Astrocyte (in vitro differentiated cells and primary cell): ENCODE results near the gene PCNX4. TPM values are rescaled to one million over a fixed set of nuclear protein-coding genes. Genes with fewer than 3 reads are reported as not detected.

Experiments used
- DNase-seq: peaks from one replicate; pipeline ENCODE4 v3.0.0-alpha.2; 2010; ENCODE audit warnings: low read depth
- FAIRE-seq: peaks from 2 replicates; lab custom pipeline; 2011; peaks lifted over from hg19 to GRCh38; lab: Jason Lieb, UNC
- H2AFZ ChIP-seq: 2 replicates; pipeline ENCODE4 v1.6.0; 2012; ENCODE audit warnings: low read depth, low read length, inconsistent platforms
- H3K27ac ChIP-seq: 2 replicates; pipeline ENCODE4 v1.5.1; 2011; ENCODE audit warnings: low read depth, low read length, inconsistent platforms
- H3K27me3 ChIP-seq: 2 replicates; pipeline ENCODE4 v1.6.0; 2011; ENCODE audit warnings: low read length, inconsistent platforms; ENCODE audit not compliant: insufficient read depth
- H3K36me3 ChIP-seq: 2 replicates; pipeline ENCODE4 v1.5.1; 2011; ENCODE audit warnings: low read length, inconsistent platforms; ENCODE audit not compliant: insufficient read depth
- H3K4me1 ChIP-seq: 2 replicates; pipeline ENCODE4 v1.5.1; 2011; ENCODE audit warnings: low read length, inconsistent platforms; ENCODE audit not compliant: insufficient read depth
- H3K4me2 ChIP-seq: 2 replicates; pipeline ENCODE4 v1.6.0; 2012; ENCODE audit warnings: low read length, inconsistent platforms
- H3K4me3 ChIP-seq: 2 replicates; pipeline ENCODE4 v1.5.1; 2011; ENCODE audit warnings: low read depth, mild to moderate bottlenecking, low read length, inconsistent platforms; ENCODE audit not compliant: insufficient read depth
- H3K79me2 ChIP-seq: 2 replicates; pipeline ENCODE4 v1.6.0; 2012; ENCODE audit warnings: mild to moderate bottlenecking, low read length, inconsistent platforms; ENCODE audit not compliant: insufficient read depth
- H3K9ac ChIP-seq: 2 replicates; pipeline ENCODE4 v1.6.0; 2012; ENCODE audit warnings: mild to moderate bottlenecking, low read length, inconsistent platforms
- H3K9me3 ChIP-seq: 2 replicates; pipeline ENCODE4 v1.5.1; 2012; ENCODE audit warnings: low read depth, mild to moderate bottlenecking, low read length, inconsistent platforms; ENCODE audit not compliant: insufficient read depth
- H4K20me1 ChIP-seq: 2 replicates; pipeline ENCODE4 v1.6.0; 2012; ENCODE audit warnings: low read length, inconsistent platforms; ENCODE audit not compliant: insufficient read depth
- H3K27ac Mint-ChIP-seq: one replicate; pipeline ENCODE4 v1.8.0; 2021; ENCODE audit warnings: mild to moderate bottlenecking, mixed read lengths; ENCODE audit not compliant: unreplicated experiment
- H3K27me3 Mint-ChIP-seq: one replicate; pipeline ENCODE4 v1.8.0; 2021; ENCODE audit warnings: low read depth, mixed read lengths; ENCODE audit not compliant: unreplicated experiment
- H3K36me3 Mint-ChIP-seq: one replicate; pipeline ENCODE4 v1.8.0; 2021; ENCODE audit warnings: low read depth, mixed read lengths; ENCODE audit not compliant: unreplicated experiment
- H3K4me1 Mint-ChIP-seq: one replicate; pipeline ENCODE4 v1.8.0; 2021; ENCODE audit warnings: low read depth, mixed read lengths; ENCODE audit not compliant: unreplicated experiment
- H3K4me3 Mint-ChIP-seq: one replicate; pipeline ENCODE4 v1.8.0; 2021; ENCODE audit warnings: mild to moderate bottlenecking, moderate library complexity, mixed read lengths; ENCODE audit not compliant: unreplicated experiment
- H3K9me3 Mint-ChIP-seq: one replicate; pipeline ENCODE4 v1.8.0; 2021; ENCODE audit warnings: mild to moderate bottlenecking, mixed read lengths; ENCODE audit not compliant: unreplicated experiment
- CTCF ChIP-seq: IDR thresholded peaks from 2 replicates; pipeline ENCODE4 v1.5.1; 2011; ENCODE audit warnings: low read depth, mild to moderate bottlenecking, inconsistent platforms, low read length, moderate library complexity; ENCODE audit not compliant: insufficient read depth
- EZH2 ChIP-seq: IDR thresholded peaks from 2 replicates; pipeline ENCODE4 v1.6.1; 2012; ENCODE audit warnings: mild to moderate bottlenecking, low read length, inconsistent platforms; ENCODE audit not compliant: insufficient read depth
- total RNA-seq: library from RNA; stranded (reverse); gene quantifications from 2 replicates; pipeline ENCODE4 v1.2.1, GENCODE V29; 2021

PCNX4 gene
- total RNA-seq, 1 donor from 2014 or later: 71.3 TPM

- no peak for DNase-seq
- no peak overlapping the region for H3K4me3 Mint-ChIP-seq
- peaks cover 2% of the 10 kb centered on the region for H3K4me1 Mint-ChIP-seq
- Histone ChIP-seq H3K9ac (no peak overlapping the region), H4K20me1 (peaks cover 10% of the 10 kb centered on the region), H3K36me3 (peaks cover 38% of the 10 kb centered on the region), H3K79me2 (peaks cover 47% of the 10 kb centered on the region), H2AFZ (no peak overlapping the region), H3K9me3 (no peaks in the 10 kb centered on the region), H3K27me3 (no peaks in the 10 kb centered on the region), H3K4me3 (no peak overlapping the region), H3K27ac (no peak overlapping the region), H3K4me1 (no peaks in the 10 kb centered on the region), H3K4me2 (no peak overlapping the region)
- TF ChIP-seq CTCF (no peak), EZH2 (no peak)
- H3K27me3 Mint-ChIP-seq: no peaks in the 10 kb centered on the region
- no peak overlapping the region for H3K27ac Mint-ChIP-seq
- peak; percentile 13 for FAIRE-seq
- H3K9me3 Mint-ChIP-seq: no peaks in the 10 kb centered on the region
- H3K36me3 Mint-ChIP-seq: peaks cover 8% of the 10 kb centered on the region
These were observed 24.5 kb downstream of the PCNX4 start for GRCh38 chr14:60116181-60116580.

GRCh38 chr14:60125918-60126317 is 34.2 kb downstream of the PCNX4 start:
- H3K36me3 ChIP-seq: peaks cover 44% of the 10 kb centered on the region
- no peaks in the 10 kb centered on the region for H3K27me3 ChIP-seq
- no peak overlapping the region for H3K9ac ChIP-seq
- Mint-ChIP-seq H3K27me3 (no peaks in the 10 kb centered on the region), H3K4me1 (no peaks in the 10 kb centered on the region), H3K36me3 (peaks cover 19% of the 10 kb centered on the region), H3K27ac (no peak overlapping the region), H3K9me3 (no peaks in the 10 kb centered on the region), H3K4me3 (no peak overlapping the region)
- H4K20me1 ChIP-seq: peaks cover 3% of the 10 kb centered on the region
- H2AFZ ChIP-seq: no peak overlapping the region
- DNase-seq (peak; percentile 34), FAIRE-seq (peak; percentile 39)
- TF ChIP-seq EZH2 (no peak), CTCF (no peak)
- H3K79me2 ChIP-seq: no peaks in the 10 kb centered on the region
- no peaks in the 10 kb centered on the region for H3K9me3 ChIP-seq
- H3K27ac ChIP-seq: no peak overlapping the region
- H3K4me2 ChIP-seq: no peak overlapping the region
- no peak overlapping the region for H3K4me3 ChIP-seq
- no peaks in the 10 kb centered on the region for H3K4me1 ChIP-seq

- Histone ChIP-seq H3K9me3 (no peaks in the 10 kb centered on the region), H3K4me2 (no peak overlapping the region), H3K27me3 (no peaks in the 10 kb centered on the region), H3K9ac (no peak overlapping the region), H3K79me2 (no peaks in the 10 kb centered on the region), H3K36me3 (peaks cover 6% of the 10 kb centered on the region), H3K4me3 (no peak overlapping the region), H3K27ac (no peak overlapping the region), H4K20me1 (no peaks in the 10 kb centered on the region), H3K4me1 (no peaks in the 10 kb centered on the region), H2AFZ (no peak overlapping the region)
- no peak for FAIRE-seq
- Mint-ChIP-seq H3K27ac (no peak overlapping the region), H3K36me3 (peaks cover 8% of the 10 kb centered on the region), H3K27me3 (no peaks in the 10 kb centered on the region), H3K9me3 (no peaks in the 10 kb centered on the region), H3K4me3 (no peak overlapping the region), H3K4me1 (peaks cover 1% of the 10 kb centered on the region)
- TF ChIP-seq CTCF: no peak
- no peak for TF ChIP-seq EZH2
- DNase-seq: no peak
These were observed 41.8 kb downstream of the PCNX4 start for GRCh38 chr14:60133487-60133886.
